Astrocyte (in vitro differentiated cells and primary cell): ENCODE measurements around the gene ALOX5. TPM values are rescaled to one million over a fixed set of nuclear protein-coding genes. Genes with fewer than 3 reads are reported as not detected.
"Not testable (repeated sequence)": the region's sequence is repeated elsewhere in the genome, so short reads cannot be mapped to it uniquely, and the experiment has no call there.

ENCODE experiments used
- DNase-seq: peaks from one replicate; pipeline ENCODE4 v3.0.0-alpha.2; 2010; ENCODE audit warnings: low read depth
- FAIRE-seq: peaks from 2 replicates; lab custom pipeline; 2011; peaks lifted over from hg19 to GRCh38; lab: Jason Lieb, UNC
- H2AFZ ChIP-seq: 2 replicates; pipeline ENCODE4 v1.6.0; 2012; ENCODE audit warnings: low read depth, low read length, inconsistent platforms
- H3K27ac ChIP-seq: 2 replicates; pipeline ENCODE4 v1.5.1; 2011; ENCODE audit warnings: low read depth, low read length, inconsistent platforms
- H3K27me3 ChIP-seq: 2 replicates; pipeline ENCODE4 v1.6.0; 2011; ENCODE audit warnings: low read length, inconsistent platforms; ENCODE audit not compliant: insufficient read depth
- H3K36me3 ChIP-seq: 2 replicates; pipeline ENCODE4 v1.5.1; 2011; ENCODE audit warnings: low read length, inconsistent platforms; ENCODE audit not compliant: insufficient read depth
- H3K4me1 ChIP-seq: 2 replicates; pipeline ENCODE4 v1.5.1; 2011; ENCODE audit warnings: low read length, inconsistent platforms; ENCODE audit not compliant: insufficient read depth
- H3K4me2 ChIP-seq: 2 replicates; pipeline ENCODE4 v1.6.0; 2012; ENCODE audit warnings: low read length, inconsistent platforms
- H3K4me3 ChIP-seq: 2 replicates; pipeline ENCODE4 v1.5.1; 2011; ENCODE audit warnings: low read depth, mild to moderate bottlenecking, low read length, inconsistent platforms; ENCODE audit not compliant: insufficient read depth
- H3K79me2 ChIP-seq: 2 replicates; pipeline ENCODE4 v1.6.0; 2012; ENCODE audit warnings: mild to moderate bottlenecking, low read length, inconsistent platforms; ENCODE audit not compliant: insufficient read depth
- H3K9ac ChIP-seq: 2 replicates; pipeline ENCODE4 v1.6.0; 2012; ENCODE audit warnings: mild to moderate bottlenecking, low read length, inconsistent platforms
- H3K9me3 ChIP-seq: 2 replicates; pipeline ENCODE4 v1.5.1; 2012; ENCODE audit warnings: low read depth, mild to moderate bottlenecking, low read length, inconsistent platforms; ENCODE audit not compliant: insufficient read depth
- H4K20me1 ChIP-seq: 2 replicates; pipeline ENCODE4 v1.6.0; 2012; ENCODE audit warnings: low read length, inconsistent platforms; ENCODE audit not compliant: insufficient read depth
- H3K27ac Mint-ChIP-seq: one replicate; pipeline ENCODE4 v1.8.0; 2021; ENCODE audit warnings: mild to moderate bottlenecking, mixed read lengths; ENCODE audit not compliant: unreplicated experiment
- H3K27me3 Mint-ChIP-seq: one replicate; pipeline ENCODE4 v1.8.0; 2021; ENCODE audit warnings: low read depth, mixed read lengths; ENCODE audit not compliant: unreplicated experiment
- H3K36me3 Mint-ChIP-seq: one replicate; pipeline ENCODE4 v1.8.0; 2021; ENCODE audit warnings: low read depth, mixed read lengths; ENCODE audit not compliant: unreplicated experiment
- H3K4me1 Mint-ChIP-seq: one replicate; pipeline ENCODE4 v1.8.0; 2021; ENCODE audit warnings: low read depth, mixed read lengths; ENCODE audit not compliant: unreplicated experiment
- H3K4me3 Mint-ChIP-seq: one replicate; pipeline ENCODE4 v1.8.0; 2021; ENCODE audit warnings: mild to moderate bottlenecking, moderate library complexity, mixed read lengths; ENCODE audit not compliant: unreplicated experiment
- H3K9me3 Mint-ChIP-seq: one replicate; pipeline ENCODE4 v1.8.0; 2021; ENCODE audit warnings: mild to moderate bottlenecking, mixed read lengths; ENCODE audit not compliant: unreplicated experiment
- CTCF ChIP-seq: IDR thresholded peaks from 2 replicates; pipeline ENCODE4 v1.5.1; 2011; ENCODE audit warnings: low read depth, mild to moderate bottlenecking, inconsistent platforms, low read length, moderate library complexity; ENCODE audit not compliant: insufficient read depth
- EZH2 ChIP-seq: IDR thresholded peaks from 2 replicates; pipeline ENCODE4 v1.6.1; 2012; ENCODE audit warnings: mild to moderate bottlenecking, low read length, inconsistent platforms; ENCODE audit not compliant: insufficient read depth
- total RNA-seq: library from RNA; stranded (reverse); gene quantifications from 2 replicates; pipeline ENCODE4 v1.2.1, GENCODE V29; 2021

Gene ALOX5
- total RNA-seq, 1 donor from 2014 or later = 1.0 TPM

- no peak overlapping the region for H3K4me3 ChIP-seq
- TF ChIP-seq EZH2 (no peak), CTCF (no peak)
- no peak overlapping the region for H3K4me3 Mint-ChIP-seq
- no peak overlapping the region for H3K4me2 ChIP-seq
- H3K27ac ChIP-seq = no peak overlapping the region
- peaks cover 10% of the 10 kb centered on the region for H3K9me3 Mint-ChIP-seq
- H4K20me1 ChIP-seq = no peaks in the 10 kb centered on the region
- DNase-seq = no peak
- H2AFZ ChIP-seq = no peak overlapping the region
- no peaks in the 10 kb centered on the region for H3K4me1 ChIP-seq
- no peaks in the 10 kb centered on the region for H3K36me3 Mint-ChIP-seq
- no peaks in the 10 kb centered on the region for H3K4me1 Mint-ChIP-seq
- no peak overlapping the region for H3K27ac Mint-ChIP-seq
- peaks cover 9% of the 10 kb centered on the region for H3K27me3 Mint-ChIP-seq
- H3K27me3 ChIP-seq = no peaks in the 10 kb centered on the region
- H3K9me3 ChIP-seq = peaks cover 2% of the 10 kb centered on the region
- no peak overlapping the region for H3K9ac ChIP-seq
- no peaks in the 10 kb centered on the region for H3K79me2 ChIP-seq
- FAIRE-seq = no peak
- H3K36me3 ChIP-seq = no peaks in the 10 kb centered on the region
These were observed 13.3 kb downstream of the ALOX5 start for GRCh38 chr10:45387096-45387893.

- not testable (repeated sequence) for H3K36me3 Mint-ChIP-seq, H3K79me2 ChIP-seq, H3K27ac ChIP-seq, H3K4me3 Mint-ChIP-seq, H3K9me3 ChIP-seq, H3K4me2 ChIP-seq, H2AFZ ChIP-seq, H4K20me1 ChIP-seq, DNase-seq, H3K27me3 Mint-ChIP-seq, H3K4me1 ChIP-seq, H3K9ac ChIP-seq, H3K27ac Mint-ChIP-seq, H3K36me3 ChIP-seq, H3K4me1 Mint-ChIP-seq, H3K4me3 ChIP-seq, H3K27me3 ChIP-seq, FAIRE-seq
- H3K9me3 Mint-ChIP-seq = peaks cover 19% of the 10 kb centered on the region
These were observed 15.7 kb downstream of the ALOX5 start for GRCh38 chr10:45389671-45390070.

GRCh38 chr10:45391636-45392035 is 17.6 kb downstream of the ALOX5 start:
- not testable (repeated sequence) for H3K79me2 ChIP-seq

More at GRCh38 chr10:45391636-45392035, 17.6 kb downstream of the ALOX5 start:
- not testable (repeated sequence) for H3K9ac ChIP-seq, H3K27me3 ChIP-seq, H3K4me3 ChIP-seq, H2AFZ ChIP-seq, H3K36me3 Mint-ChIP-seq, H3K27me3 Mint-ChIP-seq, H3K4me2 ChIP-seq, H3K4me1 ChIP-seq, FAIRE-seq, H3K4me1 Mint-ChIP-seq, H3K27ac ChIP-seq, H3K9me3 ChIP-seq, H4K20me1 ChIP-seq, H3K27ac Mint-ChIP-seq, DNase-seq, H3K36me3 ChIP-seq, H3K4me3 Mint-ChIP-seq
- H3K9me3 Mint-ChIP-seq = peaks cover 19% of the 10 kb centered on the region
